K562 (cell line): ENCODE data around the gene PCDHA13. TPM values are rescaled to one million over a fixed set of nuclear protein-coding genes. Genes with fewer than 3 reads are reported as not detected.

Experiments
- ATAC-seq: fragments of 200-7000 bp; cut with Tn5 transposase; 3 replicates; pipeline ENCODE4 v1.9.1; 2020; ENCODE audit warnings: moderate library complexity
- BruUV-seq: library from RNA; stranded (reverse); fragments of 400-500 nt; replicated peaks from 2 replicates; lab custom pipeline; 2021; lab: Mats Ljungman, UMichigan
- CTCF ChIA-PET: fragments of 300-600 bp; formaldehyde crosslinking; extraction: SDS; loops from one replicate; lab custom pipeline; 2021; ENCODE audit warnings: low intra/inter-chr PET ratio; lab: Yijun Ruan, JAX
- POLR2A ChIA-PET: fragments of 300-600, 350-650 bp; sonication (Branson Sonifier 250); formaldehyde crosslinking; extraction: SDS; loops from one replicate; lab custom pipeline; 2021; ENCODE audit warnings: antibody characterized with exemption, inconsistent platforms; lab: Yijun Ruan, JAX
- DNase-seq, 4 experiments: peaks; one replicate each; pipeline versions ENCODE4 v3.0.0 to v3.0.0-alpha.2; 2011 to 2018; ENCODE audit warnings: low spot score in 3 of 4, mixed read lengths in 3 of 4; ENCODE audit errors: extremely low read depth in 1 of 4
- FAIRE-seq: peaks from 2 replicates; lab custom pipeline; 2011; peaks lifted over from hg19 to GRCh38; lab: Jason Lieb, UNC
- H2AFZ ChIP-seq: 2 replicates; pipeline ENCODE4 v1.6.0; 2011; ENCODE audit warnings: low read depth, low read length, control low read depth, inconsistent platforms
- H3K27ac ChIP-seq: fragments of 200-600 bp; 3 replicates; pipeline ENCODE4 v1.8.0; 2011; ENCODE audit warnings: low read depth, mild to moderate bottlenecking, control low read depth, inconsistent platforms, low read length, moderate library complexity, mixed read lengths; ENCODE audit errors: extremely low read depth
- H3K27me3 ChIP-seq, 2 experiments: fragments of 300-600 bp in 1 of 2; 2 replicates in 1 of 2; 3 replicates in 1 of 2; pipeline versions ENCODE4 v1.6.0 to v1.8.0; 2011; ENCODE audit warnings: inconsistent platforms in 2 of 2, low read length in 2 of 2, mild to moderate bottlenecking in 1 of 2, mixed read lengths in 1 of 2, moderate library complexity in 1 of 2; ENCODE audit not compliant: control insufficient read depth in 2 of 2, insufficient read depth in 2 of 2
- H3K36me3 ChIP-seq: fragments of 300-600 bp; 3 replicates; pipeline ENCODE4 v1.8.0; 2011; ENCODE audit warnings: mild to moderate bottlenecking, low read length, inconsistent platforms; ENCODE audit not compliant: control insufficient read depth, insufficient read depth
- H3K4me1 ChIP-seq, 2 experiments: fragments of 200-600 bp in 1 of 2; replicated peaks in 1 of 2; 2 replicates in 1 of 2; 3 replicates in 1 of 2; pipeline versions ENCODE4 v1.5.1 to v1.8.0; 2011; ENCODE audit warnings: inconsistent platforms in 2 of 2, low read length in 2 of 2, mild to moderate bottlenecking in 1 of 2, mixed read lengths in 1 of 2, moderate library complexity in 1 of 2; ENCODE audit not compliant: control insufficient read depth in 2 of 2, insufficient read depth in 2 of 2
- H3K4me2 ChIP-seq: 2 replicates; pipeline ENCODE4 v1.6.1; 2011; ENCODE audit warnings: low read length, control low read depth, inconsistent platforms, mixed read lengths; ENCODE audit not compliant: insufficient read depth
- H3K4me3 ChIP-seq: fragments of 200-600 bp; sonication (generic), shearing (Covaris generic); 2 replicates; pipeline ENCODE4 v1.5.1; 2016; ENCODE audit warnings: control low read depth, inconsistent platforms
- H3K79me2 ChIP-seq: fragments of 200-600 bp; 3 replicates; pipeline ENCODE4 v1.8.0; 2011; ENCODE audit warnings: low read length, inconsistent platforms; ENCODE audit not compliant: control insufficient read depth, insufficient read depth
- H3K9ac ChIP-seq, 2 experiments: 2 replicates each; pipeline versions ENCODE4 v1.6.0 to v1.6.1; 2011; ENCODE audit warnings: low read depth in 2 of 2, low read length in 2 of 2, control low read depth in 1 of 2, inconsistent platforms in 1 of 2, mild to moderate bottlenecking in 1 of 2, mixed read lengths in 1 of 2; ENCODE audit not compliant: insufficient read depth in 1 of 2
- H3K9me1 ChIP-seq: one replicate; pipeline ENCODE4 v1.6.0; 2011; ENCODE audit warnings: inconsistent platforms, mild to moderate bottlenecking, low read length, moderate library complexity; ENCODE audit not compliant: control insufficient read depth, insufficient read depth
- H3K9me3 ChIP-seq: replicated peaks from 2 replicates; pipeline ENCODE4 v1.5.1; 2011; ENCODE audit warnings: low read depth, low read length, inconsistent platforms; ENCODE audit not compliant: control insufficient read depth, insufficient read depth
- H4K20me1 ChIP-seq: replicated peaks from 2 replicates; pipeline ENCODE4 v1.6.1; 2011; ENCODE audit warnings: low read length, inconsistent platforms, mixed read lengths; ENCODE audit not compliant: control insufficient read depth, insufficient read depth
- ATF2 ChIP-seq: sonication (generic); formaldehyde crosslinking; IDR thresholded peaks from 2 replicates; pipeline ENCODE4 v1.8.1; 2022; ENCODE audit warnings: missing genetic modification reagents
- BRCA1 ChIP-seq, 2 experiments: fragments of 450-650 bp in 1 of 2; sonication (generic) in 1 of 2; formaldehyde crosslinking in 1 of 2; IDR thresholded peaks; 2 replicates each; pipeline versions ENCODE4 v1.5.0 to v1.6.1; 2017 to 2020; ENCODE audit warnings: mild to moderate bottlenecking in 1 of 2, missing genetic modification reagents in 1 of 2
- DDX20 ChIP-seq: fragments of 450-650 bp; IDR thresholded peaks from 2 replicates; pipeline ENCODE4 v1.6.1; 2016; ENCODE audit warnings: missing genetic modification characterization, low read depth, mild to moderate bottlenecking, missing compliant biosample characterization, moderate library complexity
- ETV6 ChIP-seq, 3 experiments: fragments of 150-350 bp in 1 of 3; sonication (generic) in 1 of 3; formaldehyde crosslinking in 1 of 3; IDR thresholded peaks; 2 replicates each; pipeline versions ENCODE4 v1.6.1 to v1.8.0; 2014 to 2022; ENCODE audit warnings: borderline replicate concordance in 2 of 3, low read depth in 2 of 3, antibody characterized with exemption in 1 of 3, low read length in 1 of 3, mild to moderate bottlenecking in 1 of 3, missing genetic modification reagents in 1 of 3
- HDAC3 ChIP-seq: fragments of 450-650 bp; IDR thresholded peaks from 2 replicates; pipeline ENCODE4 v1.6.1; 2018; ENCODE audit warnings: borderline replicate concordance, mild to moderate bottlenecking, moderate library complexity; ENCODE audit not compliant: partially characterized antibody
- MAX ChIP-seq: sonication (generic); formaldehyde crosslinking; IDR thresholded peaks from 2 replicates; pipeline ENCODE4 v1.9.0; 2022; ENCODE audit warnings: mild to moderate bottlenecking, missing genetic modification reagents
- SIN3B ChIP-seq: fragments of 450-650 bp; IDR thresholded peaks from 2 replicates; pipeline ENCODE4 v1.6.1; 2017; ENCODE audit warnings: low read depth, mild to moderate bottlenecking, moderate library complexity
- ZBTB17 ChIP-seq: fragments of 450-650 bp; formaldehyde crosslinking; IDR thresholded peaks from 2 replicates; pipeline ENCODE4 v1.4.0; 2020; ENCODE audit warnings: mild to moderate bottlenecking
- WGBS: fragments of 100-300 bp; shearing (Covaris generic); methylation state at CpG from one replicate; pipeline ENCODE4 v1.1.6; 2016; ENCODE audit warnings: low coverage, mixed read lengths; ENCODE audit not compliant: insufficient coverage; ENCODE audit errors: missing lambda C conversion rate; 5-methylcytosine and 5-hydroxymethylcytosine counted together
- in situ Hi-C: fragments of 300-500 bp; cut with MboI; formaldehyde crosslinking; loops from 4 replicates; pipeline ENCODE4 v1.15.0; 2018; ENCODE audit warnings: inconsistent platforms, mixed read lengths
- intact Hi-C: fragments of 100-400 bp; cut with micrococcal nuclease; formaldehyde crosslinking; loops from 2 replicates; pipeline ENCODE4 v1.14.2; 2022
- polyA plus RNA-seq, 8 experiments: library from polyadenylated mRNA; depleted of rRNA in 4 of 8; stranded (reverse) in 5 of 8; unstranded in 3 of 8; fragments of >200 nt; fragmentation: Nextera tagmentation in 2 of 8; fragmentation: Illumina TruSeq in 1 of 8; extraction: Ambion mirVana in 2 of 8; extraction: Trizol in 1 of 8; gene quantifications; 2 replicates each; pipeline versions ENCODE4 v1.2.1 to v1.2.3, GENCODE V29; 2011 to 2014; ENCODE audit warnings: inconsistent platforms in 1 of 8, missing spikeins in 1 of 8
- total RNA-seq, 7 experiments: library from RNA; depleted of rRNA in 6 of 7; stranded (reverse); fragments of >200 nt in 6 of 7; fragmentation: Illumina TruSeq in 2 of 7; extraction: Trizol in 2 of 7; gene quantifications; 2 replicates each; pipeline versions ENCODE4 v1.2.1 to v1.2.3, GENCODE V29; 2011 to 2021; ENCODE audit warnings: low replicate concordance in 1 of 7

Gene PCDHA13
- total and polyA plus RNA-seq, 9 of the 15 experiments (the other 6 are each of a cell fraction or from before 2014, with no cell fraction given) = not detected

GRCh38 chr5:140869555-140869886, 12.4 kb upstream of the PCDHA13 start:
- Histone ChIP-seq H3K9ac (no peak overlapping the region), H3K79me2 (no peaks in the 10 kb centered on the region), H3K4me1 (no peaks in the 10 kb centered on the region), H3K27me3 (no peaks in the 10 kb centered on the region), H2AFZ (no peak overlapping the region), H3K9me1 (no peaks in the 10 kb centered on the region), H3K4me2 (no peak overlapping the region), H3K4me3 (no peak overlapping the region), H3K9me3 (no peaks in the 10 kb centered on the region), H4K20me1 (no peaks in the 10 kb centered on the region), H3K27ac (no peak overlapping the region), H3K36me3 (no peaks in the 10 kb centered on the region)
- TF ChIP-seq SIN3B = no peak
- no peak for TF ChIP-seq BRCA1 (IDR thresholded peaks at IDR 0.05)
- no peak for TF ChIP-seq BRCA1 (CRISPR knock-in tag; IDR thresholded peaks at IDR 0.05)
- no peak for TF ChIP-seq ATF2 (CRISPR knock-in tag)
- no peak for TF ChIP-seq DDX20 (tag)
- no peak for TF ChIP-seq MAX (CRISPR knock-in tag)
- no peak for TF ChIP-seq HDAC3
- TF ChIP-seq ETV6 (IDR thresholded peaks at IDR 0.05; ENCODE audit: borderline replicate concordance in 1 of 2, low read depth in 2 of 2, low read length in 1 of 2) = no peak
- TF ChIP-seq ETV6 (CRISPR knock-in tag; IDR thresholded peaks at IDR 0.05; ENCODE audit: borderline replicate concordance) = no peak
- no peak for TF ChIP-seq ZBTB17 (CRISPR knock-in tag)
- intact Hi-C loops = loop anchor here (5.0 kb wide), 1 partner anchor 173 kb away; no protein-coding TSS in a partner anchor
- FAIRE-seq = no peak
- no peak for DNase-seq
- ChIA-PET POLR2A (interaction anchor here (0.6 kb wide), 1 partner anchor 12 kb away, joined by 3 read pairs; no protein-coding TSS in a partner anchor), CTCF (no interaction called here)
- no TSS peak for BruUV-seq
- no peak for ATAC-seq
- in situ Hi-C loops = no loop called here
- 4% methylated on average over 5 of the region's 5 CpGs for WGBS
